A549 (cell line): ENCODE results near the gene SARDH.

ENCODE experiments used
- EP300 ChIP-seq, 2 experiments: fragments of >200 bp; sonication (Bioruptor Twin); formaldehyde crosslinking; IDR thresholded peaks; 2 replicates in 1 of 2; 3 replicates in 1 of 2; pipeline ENCODE4 v1.6.1; 2016 to 2017
- MAX ChIP-seq: IDR thresholded peaks from 2 replicates; pipeline ENCODE4 v1.6.1; 2012
- RAD21 ChIP-seq, 2 experiments: fragments of >200 bp in 1 of 2; sonication (Bioruptor Twin) in 1 of 2; formaldehyde crosslinking in 1 of 2; IDR thresholded peaks in 1 of 2; conservative IDR thresholded peaks in 1 of 2; 2 replicates in 1 of 2; 3 replicates in 1 of 2; pipeline ENCODE4 v1.6.1; 2012 to 2018; ENCODE audit warnings: inconsistent platforms in 1 of 2
- ZNF302 ChIP-seq: fragments of 250-450 bp; sonication (Bioruptor Pico); IDR thresholded peaks from 2 replicates; pipeline ENCODE4 v1.9.0; 2021; ENCODE audit warnings: inconsistent platforms, mild to moderate bottlenecking, moderate library complexity
- TF ChIP-seq, protein P1 (sequence below): fragments of 200-600 bp; sonication (generic); IDR thresholded peaks from 2 replicates; pipeline ENCODE4 v1.6.1; 2016; ENCODE audit warnings: antibody characterized with exemption, mild to moderate bottlenecking, moderate library complexity

DNA sequence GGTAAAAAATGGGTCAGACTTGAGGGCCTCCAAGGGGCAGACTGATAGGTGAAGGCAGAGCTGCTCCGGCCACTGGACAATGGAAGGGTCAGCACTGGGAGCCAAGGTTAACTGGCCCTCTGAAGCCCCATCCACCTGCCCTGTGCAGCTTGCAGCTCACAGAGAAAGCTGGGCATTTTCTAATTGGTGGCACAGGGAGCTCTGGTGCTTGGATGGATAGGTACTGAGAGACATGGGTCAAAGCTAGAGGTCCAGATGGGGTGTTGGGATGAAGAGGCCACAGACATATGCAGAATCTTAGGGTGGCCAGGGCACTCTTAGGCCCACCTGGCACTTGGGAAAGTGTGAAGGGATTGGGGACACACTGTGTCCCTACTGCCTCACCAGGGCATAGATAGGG, 29.5 kb upstream of the SARDH start:
- TF ChIP-seq RAD21 (conservative IDR thresholded peaks at IDR 0.05 in 1 of 2, IDR thresholded peaks at IDR 0.05 in 1 of 2) (no peak), MAX (no peak), ZNF302 (CRISPR knock-in tag) (no peak), EP300 (IDR thresholded peaks at IDR 0.05) (no peak)
- TF ChIP-seq, protein P1, sequence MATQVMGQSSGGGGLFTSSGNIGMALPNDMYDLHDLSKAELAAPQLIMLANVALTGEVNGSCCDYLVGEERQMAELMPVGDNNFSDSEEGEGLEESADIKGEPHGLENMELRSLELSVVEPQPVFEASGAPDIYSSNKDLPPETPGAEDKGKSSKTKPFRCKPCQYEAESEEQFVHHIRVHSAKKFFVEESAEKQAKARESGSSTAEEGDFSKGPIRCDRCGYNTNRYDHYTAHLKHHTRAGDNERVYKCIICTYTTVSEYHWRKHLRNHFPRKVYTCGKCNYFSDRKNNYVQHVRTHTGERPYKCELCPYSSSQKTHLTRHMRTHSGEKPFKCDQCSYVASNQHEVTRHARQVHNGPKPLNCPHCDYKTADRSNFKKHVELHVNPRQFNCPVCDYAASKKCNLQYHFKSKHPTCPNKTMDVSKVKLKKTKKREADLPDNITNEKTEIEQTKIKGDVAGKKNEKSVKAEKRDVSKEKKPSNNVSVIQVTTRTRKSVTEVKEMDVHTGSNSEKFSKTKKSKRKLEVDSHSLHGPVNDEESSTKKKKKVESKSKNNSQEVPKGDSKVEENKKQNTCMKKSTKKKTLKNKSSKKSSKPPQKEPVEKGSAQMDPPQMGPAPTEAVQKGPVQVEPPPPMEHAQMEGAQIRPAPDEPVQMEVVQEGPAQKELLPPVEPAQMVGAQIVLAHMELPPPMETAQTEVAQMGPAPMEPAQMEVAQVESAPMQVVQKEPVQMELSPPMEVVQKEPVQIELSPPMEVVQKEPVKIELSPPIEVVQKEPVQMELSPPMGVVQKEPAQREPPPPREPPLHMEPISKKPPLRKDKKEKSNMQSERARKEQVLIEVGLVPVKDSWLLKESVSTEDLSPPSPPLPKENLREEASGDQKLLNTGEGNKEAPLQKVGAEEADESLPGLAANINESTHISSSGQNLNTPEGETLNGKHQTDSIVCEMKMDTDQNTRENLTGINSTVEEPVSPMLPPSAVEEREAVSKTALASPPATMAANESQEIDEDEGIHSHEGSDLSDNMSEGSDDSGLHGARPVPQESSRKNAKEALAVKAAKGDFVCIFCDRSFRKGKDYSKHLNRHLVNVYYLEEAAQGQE = no peak
